Astrocyte (in vitro differentiated cells and primary cell): ENCODE results near the gene OR2W1. TPM values are rescaled to one million over a fixed set of nuclear protein-coding genes. Genes with fewer than 3 reads are reported as not detected.

Experiments
- DNase-seq: peaks from one replicate; pipeline ENCODE4 v3.0.0-alpha.2; 2010; ENCODE audit warnings: low read depth
- FAIRE-seq: peaks from 2 replicates; lab custom pipeline; 2011; peaks lifted over from hg19 to GRCh38; lab: Jason Lieb, UNC
- H2AFZ ChIP-seq: 2 replicates; pipeline ENCODE4 v1.6.0; 2012; ENCODE audit warnings: low read depth, low read length, inconsistent platforms
- H3K27ac ChIP-seq: 2 replicates; pipeline ENCODE4 v1.5.1; 2011; ENCODE audit warnings: low read depth, low read length, inconsistent platforms
- H3K27me3 ChIP-seq: 2 replicates; pipeline ENCODE4 v1.6.0; 2011; ENCODE audit warnings: low read length, inconsistent platforms; ENCODE audit not compliant: insufficient read depth
- H3K36me3 ChIP-seq: 2 replicates; pipeline ENCODE4 v1.5.1; 2011; ENCODE audit warnings: low read length, inconsistent platforms; ENCODE audit not compliant: insufficient read depth
- H3K4me1 ChIP-seq: 2 replicates; pipeline ENCODE4 v1.5.1; 2011; ENCODE audit warnings: low read length, inconsistent platforms; ENCODE audit not compliant: insufficient read depth
- H3K4me2 ChIP-seq: 2 replicates; pipeline ENCODE4 v1.6.0; 2012; ENCODE audit warnings: low read length, inconsistent platforms
- H3K4me3 ChIP-seq: 2 replicates; pipeline ENCODE4 v1.5.1; 2011; ENCODE audit warnings: low read depth, mild to moderate bottlenecking, low read length, inconsistent platforms; ENCODE audit not compliant: insufficient read depth
- H3K79me2 ChIP-seq: 2 replicates; pipeline ENCODE4 v1.6.0; 2012; ENCODE audit warnings: mild to moderate bottlenecking, low read length, inconsistent platforms; ENCODE audit not compliant: insufficient read depth
- H3K9ac ChIP-seq: 2 replicates; pipeline ENCODE4 v1.6.0; 2012; ENCODE audit warnings: mild to moderate bottlenecking, low read length, inconsistent platforms
- H3K9me3 ChIP-seq: 2 replicates; pipeline ENCODE4 v1.5.1; 2012; ENCODE audit warnings: low read depth, mild to moderate bottlenecking, low read length, inconsistent platforms; ENCODE audit not compliant: insufficient read depth
- H4K20me1 ChIP-seq: 2 replicates; pipeline ENCODE4 v1.6.0; 2012; ENCODE audit warnings: low read length, inconsistent platforms; ENCODE audit not compliant: insufficient read depth
- H3K27ac Mint-ChIP-seq: one replicate; pipeline ENCODE4 v1.8.0; 2021; ENCODE audit warnings: mild to moderate bottlenecking, mixed read lengths; ENCODE audit not compliant: unreplicated experiment
- H3K27me3 Mint-ChIP-seq: one replicate; pipeline ENCODE4 v1.8.0; 2021; ENCODE audit warnings: low read depth, mixed read lengths; ENCODE audit not compliant: unreplicated experiment
- H3K36me3 Mint-ChIP-seq: one replicate; pipeline ENCODE4 v1.8.0; 2021; ENCODE audit warnings: low read depth, mixed read lengths; ENCODE audit not compliant: unreplicated experiment
- H3K4me1 Mint-ChIP-seq: one replicate; pipeline ENCODE4 v1.8.0; 2021; ENCODE audit warnings: low read depth, mixed read lengths; ENCODE audit not compliant: unreplicated experiment
- H3K4me3 Mint-ChIP-seq: one replicate; pipeline ENCODE4 v1.8.0; 2021; ENCODE audit warnings: mild to moderate bottlenecking, moderate library complexity, mixed read lengths; ENCODE audit not compliant: unreplicated experiment
- H3K9me3 Mint-ChIP-seq: one replicate; pipeline ENCODE4 v1.8.0; 2021; ENCODE audit warnings: mild to moderate bottlenecking, mixed read lengths; ENCODE audit not compliant: unreplicated experiment
- EZH2 ChIP-seq: IDR thresholded peaks from 2 replicates; pipeline ENCODE4 v1.6.1; 2012; ENCODE audit warnings: mild to moderate bottlenecking, low read length, inconsistent platforms; ENCODE audit not compliant: insufficient read depth
- total RNA-seq: library from RNA; stranded (reverse); gene quantifications from 2 replicates; pipeline ENCODE4 v1.2.1, GENCODE V29; 2021
- TF ChIP-seq, protein P1 (sequence below): IDR thresholded peaks from 2 replicates; pipeline ENCODE4 v1.5.1; 2011; ENCODE audit warnings: low read depth, mild to moderate bottlenecking, inconsistent platforms, low read length, moderate library complexity; ENCODE audit not compliant: insufficient read depth

OR2W1 gene
- total RNA-seq, 1 donor from 2014 or later: not detected

DNA sequence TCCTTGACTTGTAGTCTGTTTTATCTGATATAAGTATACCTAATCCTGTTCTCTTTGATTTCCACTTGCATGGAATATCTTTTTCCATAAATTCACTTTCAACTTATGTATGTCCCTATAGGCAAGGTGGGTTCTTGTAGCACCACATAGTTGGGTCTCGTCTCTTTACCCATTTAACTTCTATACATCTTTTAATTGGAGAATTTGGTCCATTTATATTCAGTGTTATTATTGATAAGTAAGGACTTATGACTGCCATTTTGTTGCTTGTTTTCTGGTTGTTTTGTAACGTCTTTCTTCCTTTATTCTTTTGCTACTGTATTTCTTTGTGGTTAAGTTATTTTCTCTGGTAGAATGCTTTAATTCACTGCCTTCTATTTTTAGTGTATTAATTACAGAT is 25.3 kb downstream of the OR2W1 start:
- DNase-seq (no peak), FAIRE-seq (no peak)
- H4K20me1 ChIP-seq: no peaks in the 10 kb centered on the region
- Mint-ChIP-seq H3K36me3 (no peaks in the 10 kb centered on the region), H3K4me1 (no peaks in the 10 kb centered on the region), H3K27me3 (peaks cover 9% of the 10 kb centered on the region), H3K4me3 (no peak overlapping the region), H3K9me3 (no peaks in the 10 kb centered on the region), H3K27ac (no peak overlapping the region)
- H3K9ac ChIP-seq: no peak overlapping the region
- H3K36me3 ChIP-seq: no peaks in the 10 kb centered on the region
- TF ChIP-seq, protein P1, sequence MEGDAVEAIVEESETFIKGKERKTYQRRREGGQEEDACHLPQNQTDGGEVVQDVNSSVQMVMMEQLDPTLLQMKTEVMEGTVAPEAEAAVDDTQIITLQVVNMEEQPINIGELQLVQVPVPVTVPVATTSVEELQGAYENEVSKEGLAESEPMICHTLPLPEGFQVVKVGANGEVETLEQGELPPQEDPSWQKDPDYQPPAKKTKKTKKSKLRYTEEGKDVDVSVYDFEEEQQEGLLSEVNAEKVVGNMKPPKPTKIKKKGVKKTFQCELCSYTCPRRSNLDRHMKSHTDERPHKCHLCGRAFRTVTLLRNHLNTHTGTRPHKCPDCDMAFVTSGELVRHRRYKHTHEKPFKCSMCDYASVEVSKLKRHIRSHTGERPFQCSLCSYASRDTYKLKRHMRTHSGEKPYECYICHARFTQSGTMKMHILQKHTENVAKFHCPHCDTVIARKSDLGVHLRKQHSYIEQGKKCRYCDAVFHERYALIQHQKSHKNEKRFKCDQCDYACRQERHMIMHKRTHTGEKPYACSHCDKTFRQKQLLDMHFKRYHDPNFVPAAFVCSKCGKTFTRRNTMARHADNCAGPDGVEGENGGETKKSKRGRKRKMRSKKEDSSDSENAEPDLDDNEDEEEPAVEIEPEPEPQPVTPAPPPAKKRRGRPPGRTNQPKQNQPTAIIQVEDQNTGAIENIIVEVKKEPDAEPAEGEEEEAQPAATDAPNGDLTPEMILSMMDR: no peak
- TF ChIP-seq EZH2: no peak
- no peaks in the 10 kb centered on the region for H3K9me3 ChIP-seq
- no peak overlapping the region for H3K4me2 ChIP-seq
- H3K27me3 ChIP-seq: peaks cover 5% of the 10 kb centered on the region
- no peak overlapping the region for H3K27ac ChIP-seq
- H3K4me1 ChIP-seq: no peaks in the 10 kb centered on the region
- H2AFZ ChIP-seq: no peak overlapping the region
- no peaks in the 10 kb centered on the region for H3K79me2 ChIP-seq
- no peak overlapping the region for H3K4me3 ChIP-seq

DNA sequence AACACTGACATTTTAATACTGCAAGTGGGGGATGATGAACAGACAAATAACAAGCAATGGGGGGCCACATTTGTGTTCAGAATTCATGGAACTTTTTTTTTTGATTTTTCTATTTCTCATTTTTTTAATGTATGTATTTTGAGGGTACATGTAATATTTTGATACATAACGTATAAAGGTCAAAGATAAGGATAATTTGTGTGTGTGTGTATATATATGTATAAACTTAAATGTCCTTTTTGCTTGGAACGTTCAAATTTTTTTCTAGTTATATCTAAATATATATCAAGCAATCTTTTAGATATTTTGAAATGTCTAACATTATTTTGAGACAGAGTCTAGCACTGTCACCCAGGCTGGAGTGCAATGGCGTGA is 27.6 kb downstream of the OR2W1 start:
- TF ChIP-seq EZH2: no peak
- TF ChIP-seq, protein P1: no peak
- no peak overlapping the region for H3K27ac ChIP-seq
- H3K9me3 ChIP-seq: no peaks in the 10 kb centered on the region
- peak overlapping the region; percentile 95 for H3K4me3 Mint-ChIP-seq
- no peak overlapping the region for H3K4me3 ChIP-seq
- FAIRE-seq (no peak), DNase-seq (no peak)
- no peaks in the 10 kb centered on the region for H3K79me2 ChIP-seq
- H3K9me3 Mint-ChIP-seq: no peaks in the 10 kb centered on the region
- H3K27me3 Mint-ChIP-seq: peaks cover 12% of the 10 kb centered on the region
- no peaks in the 10 kb centered on the region for H3K36me3 ChIP-seq
- no peaks in the 10 kb centered on the region for H3K4me1 ChIP-seq
- no peak overlapping the region for H3K27ac Mint-ChIP-seq
- H3K27me3 ChIP-seq: peaks cover 5% of the 10 kb centered on the region
- peaks cover 4% of the 10 kb centered on the region for H3K4me1 Mint-ChIP-seq
- no peaks in the 10 kb centered on the region for H3K36me3 Mint-ChIP-seq
- H3K9ac ChIP-seq: no peak overlapping the region
- H4K20me1 ChIP-seq: no peaks in the 10 kb centered on the region
- H2AFZ ChIP-seq: no peak overlapping the region
- H3K4me2 ChIP-seq: no peak overlapping the region

DNA sequence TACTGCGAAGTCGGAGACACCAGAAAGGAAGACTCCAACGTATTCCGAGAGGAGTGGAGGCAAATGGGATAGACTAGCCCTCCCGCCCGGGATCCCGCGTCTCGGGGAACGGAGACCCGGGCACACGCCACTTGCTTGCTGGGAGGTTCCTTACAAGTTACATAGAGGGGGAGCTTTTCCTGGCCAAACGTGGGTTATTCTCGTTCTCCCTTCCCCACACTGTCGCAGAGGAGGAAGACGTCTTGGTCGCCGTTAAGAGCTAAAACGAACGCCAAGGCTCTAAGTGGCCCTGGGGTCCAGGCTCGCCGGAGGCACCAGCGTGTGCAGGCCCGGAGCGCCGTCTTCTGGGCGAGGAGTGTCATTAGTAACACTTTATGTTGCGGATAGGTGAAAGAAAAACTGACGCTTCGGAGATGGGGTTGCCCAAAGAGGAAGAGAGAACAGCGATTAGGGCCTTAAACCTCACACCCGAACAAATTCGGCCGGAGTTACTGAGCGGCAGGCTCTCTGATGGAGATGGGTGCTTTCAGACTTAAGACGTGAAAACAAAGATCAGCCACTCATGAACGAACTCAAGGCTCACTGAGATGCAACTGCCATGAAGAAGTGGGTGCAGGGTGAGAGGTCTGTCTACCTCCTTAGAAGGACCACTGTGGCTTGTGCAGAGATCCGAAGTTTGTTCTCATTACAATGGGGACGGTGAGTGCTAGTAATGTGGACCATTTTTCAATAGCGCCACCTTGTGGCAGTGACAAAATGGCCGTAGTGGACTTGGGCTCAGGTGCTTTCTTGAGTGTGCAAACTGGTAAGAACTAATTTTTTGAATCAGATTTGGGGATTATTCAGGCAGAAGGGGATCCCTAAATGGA is 28.2 kb downstream of the OR2W1 start:
- peak overlapping the region; percentile 98 for H2AFZ ChIP-seq
- H3K4me2 ChIP-seq: peak overlapping the region; percentile 97
- H3K27me3 ChIP-seq: peaks cover 5% of the 10 kb centered on the region
- H3K4me1 Mint-ChIP-seq: peaks cover 4% of the 10 kb centered on the region
- H3K9ac ChIP-seq: peak overlapping the region; percentile 60
- H3K27ac Mint-ChIP-seq: no peak overlapping the region
- no peak overlapping the region for H3K27ac ChIP-seq
- H3K4me3 ChIP-seq: peak overlapping the region; percentile 75
- DNase-seq (peak; percentile 45), FAIRE-seq (no peak)
- H3K4me3 Mint-ChIP-seq: peak overlapping the region; percentile 95
- H4K20me1 ChIP-seq: no peaks in the 10 kb centered on the region
- no peaks in the 10 kb centered on the region for H3K9me3 Mint-ChIP-seq
- no peak for TF ChIP-seq EZH2
- TF ChIP-seq, protein P1: peak; percentile 90
- H3K4me1 ChIP-seq: no peaks in the 10 kb centered on the region
- peaks cover 15% of the 10 kb centered on the region for H3K27me3 Mint-ChIP-seq
- no peaks in the 10 kb centered on the region for H3K36me3 ChIP-seq
- H3K9me3 ChIP-seq: no peaks in the 10 kb centered on the region
- no peaks in the 10 kb centered on the region for H3K36me3 Mint-ChIP-seq
- no peaks in the 10 kb centered on the region for H3K79me2 ChIP-seq
